Nephron (organoid): ENCODE data around the gene ELOF1.
A peak's percentile ranks its signal among the peaks of the same experiment; 100 is the strongest.

Experiments used
- H3K27ac Mint-ChIP-seq, 3 experiments: 2 replicates each; pipeline ENCODE4 v1.8.0; 2020; ENCODE audit warnings: mixed read lengths in 3 of 3, mild to moderate bottlenecking in 2 of 3, moderate library complexity in 1 of 3
- H3K27me3 Mint-ChIP-seq: 2 replicates; pipeline ENCODE4 v1.8.0; 2021; ENCODE audit warnings: low read depth, mild to moderate bottlenecking, moderate library complexity, mixed read lengths
- H3K36me3 Mint-ChIP-seq: 2 replicates; pipeline ENCODE4 v1.8.0; 2020; ENCODE audit warnings: low read depth, mixed read lengths
- H3K4me1 Mint-ChIP-seq: 2 replicates; pipeline ENCODE4 v1.8.0; 2020; ENCODE audit warnings: mixed read lengths
- H3K4me3 Mint-ChIP-seq, 3 experiments: 2 replicates each; pipeline ENCODE4 v1.8.0; 2020; ENCODE audit warnings: mild to moderate bottlenecking in 3 of 3, mixed read lengths in 3 of 3, moderate library complexity in 2 of 3
- H3K9me3 Mint-ChIP-seq: 2 replicates; pipeline ENCODE4 v1.8.0; 2020; ENCODE audit warnings: mixed read lengths
- TF ChIP-seq, protein P1 (sequence below), 3 experiments: fragments of 200-600 bp; sonication (generic); IDR thresholded peaks; one replicate each; pipeline ENCODE4 v1.5.0; 2021; ENCODE audit warnings: antibody characterized with exemption in 3 of 3; ENCODE audit not compliant: unreplicated experiment in 3 of 3

The ELOF1 gene

DNA sequence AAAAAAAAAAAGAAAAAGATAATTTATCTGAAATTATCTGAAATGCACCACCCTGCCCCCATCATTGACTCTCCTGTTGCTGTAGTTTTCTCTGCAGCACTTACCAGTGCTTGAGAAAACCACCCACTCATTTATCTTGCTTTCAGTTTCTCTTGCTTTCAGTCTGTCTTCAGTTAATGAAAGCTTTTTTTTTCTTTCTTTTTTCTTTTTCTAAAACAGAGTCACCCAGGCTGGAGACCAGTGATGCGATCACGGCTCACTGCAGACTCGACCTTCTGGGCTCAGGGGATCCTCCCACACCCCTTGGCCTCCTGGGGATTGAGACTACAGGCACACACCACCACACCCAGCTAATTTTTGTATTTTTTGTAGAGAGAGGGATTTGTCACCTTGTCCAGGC is 22.7 kb upstream of the ELOF1 start:
- H3K36me3 Mint-ChIP-seq, result no peaks in the 10 kb centered on the region

DNA sequence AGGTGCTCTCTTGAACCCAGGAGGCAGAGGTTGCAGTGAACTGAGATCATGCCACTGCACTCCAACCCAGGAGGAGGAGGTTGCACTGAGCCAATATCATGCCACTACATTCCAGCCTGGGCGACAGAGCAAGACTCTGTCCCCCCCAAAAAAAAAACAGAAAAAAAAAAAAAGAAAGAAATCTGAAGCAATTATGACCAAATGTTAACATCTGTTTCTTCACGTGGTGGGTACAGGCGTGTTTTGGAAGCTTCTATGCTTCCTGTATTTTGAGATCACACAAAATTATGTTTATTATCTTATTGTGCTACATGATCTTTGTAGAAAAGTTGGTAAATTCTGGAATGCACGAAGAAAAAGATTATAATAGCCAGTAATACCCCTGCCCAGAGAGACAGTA is 21.1 kb upstream of the ELOF1 start:
- Mint-ChIP-seq H3K36me3 (no peaks in the 10 kb centered on the region), H3K4me1 (peaks cover 3% of the 10 kb centered on the region), H3K9me3 (no peaks in the 10 kb centered on the region), H3K4me3 (no peak overlapping the region), H3K27me3 (peaks cover 11% of the 10 kb centered on the region), H3K27ac (no peak overlapping the region)
- TF ChIP-seq, protein P1, sequence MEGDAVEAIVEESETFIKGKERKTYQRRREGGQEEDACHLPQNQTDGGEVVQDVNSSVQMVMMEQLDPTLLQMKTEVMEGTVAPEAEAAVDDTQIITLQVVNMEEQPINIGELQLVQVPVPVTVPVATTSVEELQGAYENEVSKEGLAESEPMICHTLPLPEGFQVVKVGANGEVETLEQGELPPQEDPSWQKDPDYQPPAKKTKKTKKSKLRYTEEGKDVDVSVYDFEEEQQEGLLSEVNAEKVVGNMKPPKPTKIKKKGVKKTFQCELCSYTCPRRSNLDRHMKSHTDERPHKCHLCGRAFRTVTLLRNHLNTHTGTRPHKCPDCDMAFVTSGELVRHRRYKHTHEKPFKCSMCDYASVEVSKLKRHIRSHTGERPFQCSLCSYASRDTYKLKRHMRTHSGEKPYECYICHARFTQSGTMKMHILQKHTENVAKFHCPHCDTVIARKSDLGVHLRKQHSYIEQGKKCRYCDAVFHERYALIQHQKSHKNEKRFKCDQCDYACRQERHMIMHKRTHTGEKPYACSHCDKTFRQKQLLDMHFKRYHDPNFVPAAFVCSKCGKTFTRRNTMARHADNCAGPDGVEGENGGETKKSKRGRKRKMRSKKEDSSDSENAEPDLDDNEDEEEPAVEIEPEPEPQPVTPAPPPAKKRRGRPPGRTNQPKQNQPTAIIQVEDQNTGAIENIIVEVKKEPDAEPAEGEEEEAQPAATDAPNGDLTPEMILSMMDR (IDR thresholded peaks at IDR 0.05; ENCODE audit: unreplicated experiment in 3 of 3), result no peak

More for the DNA sequence above, 22.7 kb upstream of the ELOF1 start:
- no peak overlapping the region for H3K4me3 Mint-ChIP-seq
- H3K9me3 Mint-ChIP-seq, result no peaks in the 10 kb centered on the region
- H3K4me1 Mint-ChIP-seq, result peaks cover 3% of the 10 kb centered on the region
- peak overlapping the region in 1 of 3 experiments; percentile 34 for H3K27ac Mint-ChIP-seq
- H3K27me3 Mint-ChIP-seq, result peaks cover 11% of the 10 kb centered on the region
- TF ChIP-seq, protein P1 (IDR thresholded peaks at IDR 0.05; ENCODE audit: unreplicated experiment in 3 of 3), result no peak

DNA sequence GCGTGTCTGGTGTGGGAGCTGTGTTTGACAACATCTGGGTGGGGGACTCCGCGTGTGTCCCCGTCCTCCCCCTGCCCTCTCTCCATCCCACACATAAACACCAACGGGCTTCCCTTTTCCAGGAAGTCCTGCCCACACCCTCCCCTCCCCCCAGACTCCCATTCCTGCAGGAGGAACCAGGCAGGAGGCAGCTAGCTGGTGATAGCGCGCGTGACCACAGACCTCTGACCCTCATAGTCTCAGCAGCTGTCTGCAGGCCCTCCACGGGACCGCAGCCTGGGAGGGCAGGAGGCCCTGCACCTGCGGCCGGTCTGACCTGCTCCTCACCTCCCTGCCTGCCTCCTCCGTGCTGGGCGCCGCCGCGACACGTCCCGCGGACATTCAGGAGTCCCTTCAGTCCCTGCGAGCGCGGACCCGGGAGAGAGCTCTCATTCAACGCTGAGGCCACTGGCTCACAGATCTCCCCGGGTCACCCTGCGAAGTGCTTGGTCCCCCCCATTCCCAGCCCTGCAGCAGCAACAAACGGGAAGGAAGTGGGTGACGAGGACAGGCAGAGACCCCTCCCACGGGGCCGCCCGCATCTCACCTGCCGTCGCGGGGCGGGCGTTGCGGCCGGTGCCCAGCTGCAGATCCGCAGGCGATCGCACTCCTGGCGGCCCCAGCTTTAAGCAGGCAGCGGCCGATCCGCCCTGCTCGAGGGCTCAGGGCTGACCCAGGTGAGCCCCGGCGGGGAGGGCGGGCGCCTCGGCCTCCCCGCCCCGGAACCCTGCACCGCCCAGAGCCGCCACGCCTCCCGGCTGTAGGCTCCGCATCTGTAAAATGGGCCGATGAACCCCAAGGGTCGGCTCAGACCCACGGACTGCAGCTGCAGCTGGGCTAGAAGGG is 19.5 kb upstream of the ELOF1 start:
- Mint-ChIP-seq H3K27me3 (peaks cover 11% of the 10 kb centered on the region), H3K4me3 (peak overlapping the region; percentile 38 to 60 (median 43)), H3K9me3 (no peaks in the 10 kb centered on the region), H3K4me1 (peaks cover 3% of the 10 kb centered on the region), H3K27ac (no peak overlapping the region), H3K36me3 (no peaks in the 10 kb centered on the region)
- TF ChIP-seq, protein P1 (IDR thresholded peaks at IDR 0.05; ENCODE audit: unreplicated experiment in 3 of 3), result no peak

DNA sequence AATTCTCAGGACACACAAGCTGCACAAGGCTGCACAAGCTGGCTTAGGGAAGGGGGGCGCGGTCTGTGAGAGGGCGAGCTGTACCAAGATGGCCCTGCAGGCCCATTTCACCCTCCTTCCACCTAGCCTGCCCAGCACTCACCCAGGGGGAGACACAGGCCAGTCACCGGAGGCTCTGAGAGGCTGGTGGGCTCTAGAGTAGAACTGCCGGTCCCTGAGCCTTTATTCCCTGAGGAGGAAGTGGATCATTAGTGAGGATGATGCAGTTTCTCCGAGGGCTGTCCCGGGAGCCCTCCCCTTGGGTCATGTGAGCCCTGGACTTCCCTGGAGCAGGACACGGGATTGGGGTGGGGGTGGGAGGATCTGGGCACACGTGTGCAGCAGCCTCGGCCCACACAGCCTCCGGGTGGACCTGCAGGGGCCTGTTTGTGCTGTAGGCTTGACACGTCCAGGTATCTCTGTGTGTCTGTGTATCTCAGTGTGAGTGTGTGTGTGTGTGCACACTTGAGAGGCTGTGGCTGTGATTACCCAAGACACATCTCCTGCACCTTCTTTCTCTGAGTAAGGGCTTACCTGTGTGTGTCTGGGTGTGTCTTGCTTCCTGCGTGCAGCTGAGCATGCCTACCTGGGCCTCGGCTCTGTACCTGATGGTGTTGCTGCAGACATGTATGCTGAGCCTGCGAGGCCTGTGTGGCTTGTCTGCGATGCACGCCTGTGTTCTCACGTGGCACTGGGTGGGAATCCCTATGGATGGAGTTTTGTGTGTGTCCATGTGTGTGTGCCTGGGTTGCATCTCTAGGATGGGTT is 18.6 kb upstream of the ELOF1 start, which contains the start of gene ACP5:
Gene ACP5 (minus strand): TSS at position 195 of the 807 bp plus-strand sequence. CDS start 328 bp downstream, outside the sequence.
- peaks cover 3% of the 10 kb centered on the region for H3K4me1 Mint-ChIP-seq
- H3K9me3 Mint-ChIP-seq, result no peaks in the 10 kb centered on the region
- TF ChIP-seq, protein P1 (IDR thresholded peaks at IDR 0.05; ENCODE audit: unreplicated experiment in 3 of 3), result no peak
- H3K27ac Mint-ChIP-seq, result no peak within 1 kb of the TSS
- peaks cover 11% of the 10 kb centered on the region for H3K27me3 Mint-ChIP-seq
- H3K36me3 Mint-ChIP-seq, result no peaks in the 10 kb centered on the region
- H3K4me3 Mint-ChIP-seq, result peak within 1 kb of the TSS; percentile 38 to 60 (median 43)

DNA sequence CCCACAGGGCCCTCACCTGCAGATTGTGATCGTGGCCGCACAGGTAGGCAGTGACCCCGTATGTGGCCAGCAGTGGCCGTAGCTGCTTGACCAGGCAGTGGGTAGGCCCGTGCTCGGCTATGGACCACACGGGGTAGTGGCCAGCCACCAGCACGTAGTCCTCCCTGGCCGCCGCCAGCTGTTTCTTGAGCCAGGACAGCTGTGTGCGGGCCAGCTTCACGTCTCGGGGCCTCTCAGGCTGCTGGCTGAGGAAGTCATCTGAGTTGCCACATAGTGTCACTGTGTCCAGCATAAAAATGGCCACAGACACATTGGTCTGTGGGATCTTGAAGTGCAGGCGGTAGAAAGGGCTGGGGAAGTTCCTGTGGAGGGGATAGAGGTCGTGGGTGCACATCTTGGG is 17.2 kb upstream of the ELOF1 start:
- Mint-ChIP-seq H3K27me3 (peaks cover 11% of the 10 kb centered on the region), H3K9me3 (no peaks in the 10 kb centered on the region), H3K27ac (no peak overlapping the region), H3K4me1 (no peaks in the 10 kb centered on the region), H3K36me3 (no peaks in the 10 kb centered on the region), H3K4me3 (peak overlapping the region in 1 of 3 experiments; percentile 9)
- TF ChIP-seq, protein P1 (IDR thresholded peaks at IDR 0.05; ENCODE audit: unreplicated experiment in 3 of 3), result no peak
